CD4-positive, alpha-beta T cell treated with Interleukin-15 for 4 hours (primary cell): Measurements from ENCODE around the gene CRAT.

ENCODE experiments used
- DNase-seq: peaks from one replicate; pipeline ENCODE4 v3.0.0-alpha.2; 2020; ENCODE audit warnings: low spot score

CRAT gene

DNA sequence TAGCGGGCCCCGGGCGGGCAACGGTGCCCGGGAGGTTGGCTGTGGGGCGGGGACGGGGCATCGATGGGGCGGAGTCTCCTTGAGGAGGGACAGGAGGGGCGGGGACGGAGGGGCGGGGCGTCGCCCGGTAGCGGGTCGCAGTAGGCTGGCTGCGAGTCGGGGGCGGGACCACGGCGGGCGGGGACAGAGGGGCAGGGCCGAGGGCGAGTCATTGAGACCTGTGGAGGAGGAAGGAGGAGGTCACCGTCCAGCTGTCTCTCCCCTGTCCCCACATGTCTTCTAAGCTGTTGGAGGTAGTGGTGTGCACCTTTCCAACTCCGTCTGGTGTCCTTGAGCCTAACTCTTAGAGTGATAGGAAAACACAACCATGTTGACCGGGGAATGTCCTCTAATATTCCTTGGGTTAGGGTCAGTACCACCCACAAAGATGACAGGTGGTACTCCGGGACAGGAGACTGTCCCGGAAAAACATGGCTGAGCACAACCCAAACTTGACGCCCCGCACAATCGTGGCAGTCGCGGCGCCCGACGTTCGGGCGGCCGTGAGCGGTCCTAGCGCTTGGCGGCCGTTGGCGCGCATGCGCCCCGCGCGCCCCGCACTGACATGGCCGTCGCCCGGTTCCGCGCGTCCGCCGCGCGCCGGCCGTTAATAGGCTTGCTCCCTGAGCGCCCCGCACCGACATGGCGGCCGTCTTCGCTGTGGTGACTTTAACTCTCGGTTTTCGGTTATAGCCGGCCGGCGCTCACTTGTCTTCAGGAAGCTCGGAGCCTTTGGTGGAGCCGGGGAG, at the start of gene CRAT, which contains the start of gene PTPA:
Gene CRAT (minus strand): TSS at position 54 of the 788 bp plus-strand sequence. CDS start 284 bp downstream, outside the sequence.
Gene PTPA (plus strand): TSS at position 676 of the 788 bp plus-strand sequence. CDS start 186 bp downstream, outside the sequence.
- peak; percentile 94 for DNase-seq

DNA sequence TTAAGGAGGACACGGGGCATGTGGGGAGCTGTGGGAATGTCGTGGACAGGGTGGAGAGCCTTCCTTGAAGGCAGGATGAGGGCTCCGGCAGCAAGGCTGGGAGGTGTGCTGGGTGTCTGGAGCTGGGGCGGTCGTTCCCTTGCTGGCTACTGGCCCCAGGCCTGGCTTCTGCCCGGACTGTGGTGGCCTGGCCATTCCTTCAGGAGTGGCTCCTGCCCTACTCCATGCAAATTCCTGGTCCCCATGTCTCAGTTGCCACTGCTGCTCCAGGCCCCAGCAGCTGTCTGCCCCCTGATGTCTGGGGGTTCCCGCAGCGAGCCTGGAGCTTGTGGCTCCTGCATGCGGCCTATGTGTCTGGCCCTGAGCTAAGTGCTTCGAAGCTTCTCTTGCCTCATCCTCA, 45.6 kb upstream of the CRAT start:
- DNase-seq: no peak

DNA sequence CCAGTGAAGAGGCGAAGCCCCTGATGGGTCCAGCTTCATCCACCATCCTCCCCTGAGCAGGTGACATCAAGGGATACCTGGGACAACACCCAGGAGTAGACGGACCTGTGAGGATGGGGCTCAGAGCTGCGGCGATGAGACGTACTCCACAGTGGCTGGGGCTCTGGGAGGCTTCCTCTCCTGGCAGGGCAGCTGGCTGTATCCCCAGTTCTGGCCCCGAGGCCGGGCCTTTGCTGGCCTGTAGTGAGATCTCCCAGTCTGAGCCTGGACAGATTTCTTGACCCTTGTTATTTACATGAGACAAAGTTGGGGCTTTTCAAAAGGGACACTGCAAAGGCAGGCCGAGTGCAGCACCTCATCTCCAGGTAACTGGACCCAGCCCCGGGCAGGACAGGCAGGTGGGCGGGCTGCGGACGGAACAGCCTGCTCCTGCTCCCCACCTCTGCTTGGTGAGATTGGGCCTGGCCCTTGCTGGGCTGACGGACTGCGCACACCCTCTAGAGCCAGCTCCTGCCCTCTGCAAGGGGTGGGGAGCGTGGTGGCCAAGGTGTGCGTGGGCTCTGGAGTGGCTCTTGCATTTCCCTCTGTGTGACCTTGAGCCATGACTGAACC, 44.4 kb upstream of the CRAT start:
- DNase-seq: no peak

DNA sequence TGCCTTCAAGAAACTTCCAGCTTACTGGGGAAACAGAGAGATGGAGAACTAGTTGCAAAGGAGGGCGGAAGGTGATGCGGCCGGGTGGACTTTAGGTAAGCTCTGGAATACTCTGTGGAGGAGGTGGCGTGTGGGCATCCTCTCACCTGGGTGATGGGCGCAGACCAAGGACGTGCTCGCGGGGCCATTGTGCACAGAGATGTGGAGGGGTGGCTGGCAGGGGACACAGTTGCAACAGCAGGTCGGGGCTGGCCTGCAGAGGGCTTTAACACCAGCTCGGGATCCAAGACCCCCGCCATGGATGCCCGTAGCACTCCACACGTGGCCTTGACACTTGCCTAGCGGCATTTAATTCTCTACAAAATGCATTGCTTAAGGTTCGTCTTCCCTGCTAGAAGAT, 40.9 kb upstream of the CRAT start:
- no peak for DNase-seq

DNA sequence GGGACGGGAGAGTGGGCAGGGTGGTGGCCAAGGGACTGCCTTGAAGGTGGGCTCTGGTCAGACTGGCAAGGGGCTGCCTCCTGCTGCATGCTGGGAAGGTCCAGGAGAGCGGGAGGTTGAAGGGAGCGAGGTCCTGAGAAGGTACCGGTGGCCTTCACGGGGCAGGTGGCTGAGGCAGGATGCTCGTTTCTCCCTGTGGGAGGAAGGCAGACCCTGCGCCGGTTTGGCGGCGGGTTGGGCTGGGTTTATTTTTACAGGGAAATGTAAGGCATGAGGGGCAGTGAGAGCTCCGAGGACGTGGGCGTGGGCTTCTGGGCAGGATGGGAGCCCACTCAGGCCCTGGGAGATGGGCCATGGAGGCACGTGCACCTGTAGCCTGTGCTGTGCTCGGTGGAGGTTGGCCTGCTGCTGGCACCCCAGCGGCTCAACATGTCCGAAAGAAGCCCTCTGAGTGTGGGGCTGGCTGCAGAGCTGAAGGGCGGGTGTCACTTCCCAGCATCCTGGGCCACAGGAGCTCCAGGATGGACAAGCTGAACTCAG, 40.1 kb upstream of the CRAT start:
- no peak for DNase-seq

DNA sequence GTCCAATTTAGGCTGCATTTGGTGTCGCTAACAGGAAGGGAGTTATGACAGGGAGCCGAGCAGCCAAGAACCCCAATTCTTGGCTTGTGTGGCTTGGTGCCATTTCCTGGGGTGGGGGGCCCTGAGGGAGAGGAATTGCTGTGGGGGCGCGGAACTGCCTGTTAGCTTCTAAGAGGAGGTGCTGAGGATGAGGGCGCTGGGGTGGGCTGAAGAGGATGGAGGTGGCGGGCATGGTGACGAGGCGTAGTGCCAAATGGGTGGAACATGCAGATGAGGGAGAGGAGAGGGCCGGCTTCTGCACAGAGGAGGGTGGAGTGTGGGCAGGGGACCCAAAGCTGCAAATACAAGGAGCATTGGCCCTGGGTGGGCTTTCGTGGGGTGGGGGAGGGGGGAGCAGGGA, 39.5 kb upstream of the CRAT start:
- DNase-seq: no peak

DNA sequence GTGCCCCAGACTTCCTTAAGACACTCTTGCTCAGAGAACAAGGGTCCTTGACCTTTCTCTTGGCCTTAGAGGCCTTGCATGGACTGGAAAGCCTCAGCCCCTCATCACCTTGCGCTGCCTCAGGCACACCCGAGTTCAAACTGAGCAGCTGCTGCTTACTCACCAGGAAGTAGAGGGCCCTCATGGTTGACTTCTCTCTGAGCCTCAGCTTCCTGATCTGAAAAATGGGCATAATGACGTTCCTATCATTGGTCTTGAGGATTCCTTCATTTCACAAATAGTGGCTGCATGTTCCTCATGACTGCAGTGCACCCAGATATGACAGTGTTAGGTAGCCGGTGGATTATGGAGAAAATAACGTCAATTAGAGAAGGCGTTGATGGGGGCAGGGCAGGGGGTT, 38.8 kb upstream of the CRAT start:
- DNase-seq: no peak

DNA sequence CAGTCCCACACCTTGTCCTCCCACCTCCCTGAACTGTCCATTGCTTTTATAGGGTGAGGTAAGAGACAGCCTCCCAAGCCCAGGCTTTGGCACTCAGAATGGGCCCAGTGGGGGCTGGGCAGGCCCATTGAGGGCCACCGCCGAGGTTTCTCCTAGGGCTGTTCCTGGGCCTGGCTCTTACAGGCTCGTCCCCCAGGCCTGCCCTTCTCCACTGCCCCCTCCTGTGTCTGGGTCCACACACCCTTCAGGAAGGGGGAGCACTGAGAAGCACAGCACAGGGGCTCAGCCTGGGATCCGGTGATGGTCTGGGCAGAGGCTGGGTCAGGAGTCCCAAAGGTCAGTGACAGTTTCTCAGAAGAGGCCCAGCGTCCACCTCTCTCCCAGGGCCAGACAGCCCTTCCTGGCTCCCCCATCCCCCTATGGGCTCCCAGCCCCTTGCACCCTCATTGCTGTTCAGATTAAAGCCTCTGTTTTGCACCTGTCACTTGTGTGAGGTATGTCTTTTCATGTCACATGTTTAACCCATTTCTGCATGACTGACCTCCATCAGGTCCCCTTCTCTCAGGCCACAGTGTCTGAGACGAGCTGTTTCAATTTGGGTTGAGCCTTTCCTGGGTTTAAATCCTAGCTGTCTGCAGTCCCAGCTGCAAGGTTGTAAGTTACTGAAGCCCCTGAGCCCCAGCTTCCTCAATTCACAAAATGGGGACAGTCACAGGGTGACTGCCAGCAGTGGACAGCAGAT, 38.0 kb upstream of the CRAT start:
- no peak for DNase-seq

DNA sequence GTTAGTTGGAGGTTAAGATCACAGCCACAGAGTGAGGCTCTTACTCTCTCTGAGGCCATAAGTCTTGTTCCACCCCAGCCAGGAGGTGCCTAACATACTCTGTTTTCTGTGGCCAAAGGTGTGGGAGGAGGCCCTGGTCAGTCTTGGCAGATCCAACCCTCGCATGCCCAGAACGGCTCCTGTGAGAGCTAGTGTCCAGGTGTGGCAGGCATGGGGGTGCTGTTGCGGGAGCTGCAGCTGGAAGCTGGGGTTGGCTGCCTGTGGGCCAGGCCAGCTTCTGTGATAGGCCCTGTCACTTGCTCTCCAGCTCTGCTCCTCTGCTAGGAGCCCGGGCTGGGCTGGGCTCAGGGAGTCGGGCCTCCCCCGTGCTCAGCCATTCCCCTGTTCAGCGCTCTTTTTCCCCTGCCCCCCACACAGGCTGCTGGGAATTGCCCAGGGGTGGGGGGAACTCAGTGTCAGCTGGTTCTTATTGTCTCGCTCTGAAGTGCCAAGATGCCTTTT, 35.9 kb upstream of the CRAT start:
- no peak for DNase-seq

DNA sequence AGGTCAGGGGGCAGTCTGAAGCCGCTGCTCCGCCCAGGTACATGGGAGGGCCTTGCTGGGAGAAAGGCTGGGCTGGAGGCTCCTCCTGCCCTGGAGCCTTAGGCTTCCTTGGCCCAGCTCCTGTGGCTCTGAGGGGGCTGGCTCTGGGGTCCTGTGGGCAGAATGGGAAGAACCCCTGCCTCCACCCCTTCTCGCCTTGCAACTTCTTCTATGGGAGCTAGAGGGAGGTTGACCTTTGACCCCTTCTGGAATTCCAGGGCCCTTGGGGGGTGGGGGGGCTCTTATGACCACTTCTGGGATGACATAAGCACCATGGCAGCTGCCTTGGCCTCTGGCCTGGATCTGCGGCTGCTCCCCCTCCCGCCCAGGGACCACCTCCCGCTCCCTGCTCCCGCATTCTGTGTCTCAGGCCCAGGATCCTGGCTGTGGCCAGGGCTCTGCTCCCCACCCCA, 35.3 kb upstream of the CRAT start:
- no peak for DNase-seq

DNA sequence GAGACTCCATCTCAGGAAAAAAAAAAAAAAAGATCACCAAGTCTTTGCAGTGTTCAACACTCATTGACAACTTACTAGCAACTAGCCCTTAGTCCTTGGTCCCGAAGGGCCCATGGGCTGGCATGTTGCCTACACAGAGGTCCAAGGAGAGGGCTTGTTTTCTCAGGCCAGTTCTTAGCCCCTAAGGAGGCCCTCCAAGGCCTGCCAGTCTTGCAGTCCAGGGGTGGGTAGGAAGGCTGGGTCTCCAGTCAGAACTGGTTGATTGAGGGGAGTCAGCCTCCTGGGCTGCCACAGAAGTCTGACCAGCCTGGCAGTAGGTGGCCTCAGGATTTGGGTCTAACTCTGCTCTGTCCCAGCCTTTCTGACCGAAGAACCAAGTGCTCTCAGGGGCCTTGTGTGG, 34.7 kb upstream of the CRAT start:
- DNase-seq: no peak

DNA sequence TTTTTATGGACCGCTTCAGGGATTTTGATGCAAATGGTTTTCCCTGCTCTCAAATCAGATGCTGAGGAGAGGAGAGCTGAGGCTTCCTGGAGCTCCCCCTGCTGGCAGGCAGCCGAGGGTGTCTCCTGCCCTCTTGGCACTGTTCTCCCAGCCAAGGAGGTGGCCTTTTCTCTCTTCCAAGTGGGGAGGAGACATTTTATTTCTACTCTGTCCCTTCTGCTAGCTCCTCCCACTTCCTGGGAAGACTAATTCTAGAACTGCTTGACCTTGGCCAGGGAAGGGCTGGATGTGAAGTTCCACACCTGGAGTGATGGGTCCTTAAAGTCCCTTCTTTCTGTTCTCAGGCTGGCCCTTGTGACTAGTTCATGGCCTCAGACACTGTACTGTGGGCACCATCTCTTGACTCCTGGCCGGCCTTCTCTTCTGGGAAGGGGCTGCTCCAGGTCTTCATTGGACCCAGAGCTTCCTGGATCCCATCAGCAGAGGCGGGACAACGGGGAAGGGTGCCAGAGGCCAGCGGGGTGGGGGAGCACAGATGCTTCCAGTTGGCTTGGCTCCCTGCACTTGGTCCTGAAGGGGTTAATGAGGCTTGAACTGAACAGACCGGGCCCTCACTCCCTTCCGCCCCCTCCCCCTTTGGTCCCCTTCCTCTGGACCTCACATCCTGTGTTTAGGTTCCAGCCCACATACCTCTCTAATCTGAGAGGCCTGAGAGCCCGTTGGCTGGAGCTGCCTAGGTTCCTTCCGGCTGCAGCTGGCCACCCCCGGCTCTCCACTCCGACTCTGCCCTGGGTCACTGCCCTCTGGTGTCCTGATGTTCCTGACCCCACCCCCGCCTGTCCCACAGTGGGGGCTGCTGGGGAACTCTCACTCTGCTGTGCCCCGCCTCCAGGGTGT, 32.7 kb upstream of the CRAT start:
- DNase-seq: peak; percentile 76

DNA sequence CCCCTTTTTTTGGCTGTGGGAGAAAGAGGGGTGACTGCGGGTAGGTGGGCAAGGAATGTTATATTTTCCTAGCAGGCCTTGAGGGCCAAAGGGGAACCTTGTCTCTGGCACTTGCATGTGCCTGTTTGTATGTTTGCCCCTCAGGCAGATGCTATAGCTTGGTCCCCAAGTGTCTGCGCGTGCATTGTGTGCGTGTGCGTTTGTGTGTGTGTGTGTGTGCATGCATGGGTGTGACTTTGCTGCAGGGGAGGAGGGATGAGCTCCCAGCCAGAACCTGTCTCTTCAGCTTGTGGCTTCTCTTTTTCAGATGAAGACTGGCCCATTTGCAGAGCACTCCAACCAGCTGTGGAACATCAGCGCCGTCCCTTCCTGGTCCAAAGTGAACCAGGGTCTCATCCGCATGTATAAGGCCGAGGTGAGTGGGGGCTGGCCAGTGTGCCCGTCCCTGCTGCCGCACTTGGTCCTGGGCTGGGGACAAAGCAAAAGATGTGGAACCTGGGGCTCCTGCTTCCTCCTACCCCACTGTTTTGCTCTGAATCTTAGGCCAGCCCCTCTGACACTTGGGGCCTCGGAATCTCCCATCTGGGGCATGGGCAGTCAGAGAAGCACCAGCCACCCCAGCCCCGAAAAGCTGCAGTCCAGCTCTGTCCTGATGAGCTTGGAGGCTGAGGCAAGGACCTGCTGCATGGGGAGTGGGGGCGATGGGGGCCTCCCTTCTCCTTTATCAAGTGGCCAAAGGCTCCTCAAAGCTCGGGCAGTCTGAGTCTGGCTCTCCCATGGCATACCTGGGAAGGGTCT, 31.7 kb upstream of the CRAT start:
- no peak for DNase-seq

DNA sequence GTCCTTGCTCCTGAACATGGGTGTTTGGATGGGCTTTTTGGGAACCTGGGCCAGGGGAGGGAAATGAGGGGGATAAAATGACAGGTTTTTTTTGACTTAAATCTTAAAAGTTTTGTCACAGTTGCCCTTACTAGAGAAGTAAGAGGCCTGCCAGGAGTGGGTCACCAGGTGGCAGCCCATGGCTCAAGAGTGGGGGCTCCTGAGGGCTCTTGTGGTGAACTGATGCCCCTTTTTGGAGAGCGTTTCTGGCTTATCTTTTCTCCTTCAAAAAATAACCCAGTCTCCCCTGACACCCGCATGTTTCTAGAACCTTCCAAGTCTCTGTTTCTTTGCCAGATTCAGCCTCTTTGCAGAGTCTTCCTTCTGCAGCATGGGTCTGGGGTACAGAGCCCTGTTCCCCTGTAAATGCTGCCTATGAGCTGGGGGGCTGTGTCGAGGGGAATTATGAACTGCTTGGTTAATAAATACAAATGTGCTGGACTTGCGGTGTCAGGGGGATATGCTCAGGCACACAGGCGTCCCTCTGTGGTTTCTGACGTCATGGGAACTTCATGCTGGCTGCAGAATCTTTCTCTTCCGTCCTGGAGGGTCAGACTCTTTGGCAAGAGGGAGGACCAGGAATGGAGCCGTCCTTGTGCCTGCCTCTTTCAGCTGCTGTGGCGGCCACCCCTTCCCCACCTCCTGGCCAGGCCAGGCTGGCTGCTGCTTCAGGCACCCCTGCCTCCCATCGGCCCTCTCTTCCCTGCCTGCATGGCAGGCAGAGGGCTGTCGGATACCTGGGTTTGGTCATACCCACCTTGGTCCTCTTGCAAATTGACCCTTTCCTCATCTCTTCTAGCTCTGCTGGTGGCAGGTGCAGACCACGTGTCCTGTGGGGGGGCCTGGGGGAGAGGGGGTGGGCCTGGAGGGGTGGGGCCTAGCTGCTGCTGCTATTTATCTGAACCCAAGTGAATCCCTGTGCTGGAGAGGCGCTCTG, 30.8 kb upstream of the CRAT start:
- DNase-seq: peak; percentile 7

DNA sequence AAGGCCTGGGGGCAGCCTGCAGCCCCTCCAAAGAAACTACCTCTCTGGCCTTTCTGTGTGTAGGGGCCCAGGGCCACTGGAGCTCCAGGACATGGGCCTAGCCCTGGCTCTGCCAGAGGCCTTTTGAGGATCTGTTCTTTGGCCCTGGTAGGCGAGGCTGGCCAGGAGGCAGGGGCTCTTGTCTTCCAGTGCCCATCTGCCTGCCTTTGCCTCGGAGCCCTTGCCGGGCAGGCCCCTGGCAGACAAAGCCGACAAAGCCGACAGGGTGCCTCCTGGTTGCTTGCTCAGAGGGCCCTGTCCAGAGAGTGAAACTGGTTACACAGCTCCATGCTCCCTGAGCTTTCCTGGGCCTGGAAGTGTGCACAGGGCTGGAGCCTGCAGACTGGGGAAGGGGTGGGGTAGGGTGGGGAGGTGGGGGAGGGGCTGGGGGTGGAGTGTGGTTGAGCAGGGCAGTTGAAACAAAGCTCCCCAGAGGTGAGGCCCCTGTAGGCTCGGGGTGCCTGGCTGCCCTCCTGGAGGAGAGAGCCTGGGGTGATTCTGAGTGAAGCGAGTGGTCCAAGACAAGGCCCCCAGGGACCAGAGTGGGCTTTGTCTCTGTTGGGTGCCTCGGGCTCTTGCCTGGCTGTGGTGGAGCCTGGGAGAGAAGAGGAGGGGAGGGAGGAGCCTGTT, 29.9 kb upstream of the CRAT start:
- peak; percentile 13 for DNase-seq

DNA sequence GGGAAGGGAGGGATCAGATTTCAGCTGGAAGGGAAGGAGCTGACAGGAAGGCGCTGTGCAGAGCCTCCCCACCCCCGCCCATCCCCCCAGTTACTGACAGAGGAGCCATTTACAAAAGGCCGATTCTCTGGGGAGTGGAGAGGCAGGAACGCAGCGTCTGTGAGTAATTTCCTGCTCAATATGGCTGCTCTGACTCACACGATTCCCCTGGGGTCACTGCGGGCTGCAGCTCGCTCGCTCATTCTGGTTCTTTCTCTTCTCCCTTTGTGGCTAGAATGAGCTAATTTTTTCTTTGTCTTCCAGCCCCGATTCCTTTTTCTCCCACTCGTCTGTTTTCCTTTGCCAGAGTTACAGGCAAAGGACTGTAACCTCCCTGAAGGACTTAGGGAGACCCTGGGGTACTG, 29.4 kb upstream of the CRAT start:
- peak; percentile 89 for DNase-seq

DNA sequence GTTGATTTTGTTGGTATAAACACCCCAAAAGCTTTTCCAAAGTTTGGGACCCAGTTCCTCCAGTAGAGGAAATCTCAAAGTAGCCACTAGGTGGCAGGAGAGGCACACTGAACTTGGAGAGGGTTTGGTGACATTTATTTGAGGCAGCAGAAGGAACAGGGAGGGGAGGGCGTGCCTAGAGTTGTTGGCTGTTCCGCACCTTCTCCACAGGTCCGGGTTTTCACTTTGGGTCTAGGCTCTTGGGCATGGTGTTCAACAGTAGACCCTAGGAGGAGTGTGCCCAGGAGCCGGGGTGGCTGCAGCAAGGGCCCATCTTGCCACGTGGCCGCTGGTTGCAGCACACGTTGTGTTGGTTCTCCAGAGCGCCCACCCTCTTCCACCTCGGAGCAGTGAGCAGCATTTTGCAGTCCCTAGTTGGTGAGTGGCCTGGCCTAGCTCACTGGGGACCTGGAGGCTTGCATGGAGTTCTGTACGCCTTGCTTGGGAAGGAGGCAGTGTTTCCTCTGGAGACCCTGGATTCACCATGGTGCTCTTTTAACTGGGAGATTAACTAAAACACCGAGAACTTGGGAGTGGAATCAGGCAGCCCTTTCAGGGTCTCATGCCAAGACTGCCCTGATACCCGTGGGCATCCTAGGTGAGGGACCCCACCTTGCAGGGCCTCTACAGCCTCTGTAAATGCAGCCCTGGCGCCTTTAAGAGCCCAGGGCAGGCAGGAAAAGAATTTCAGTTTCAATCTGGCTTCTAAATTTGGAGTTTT, 28.8 kb upstream of the CRAT start:
- DNase-seq: peak; percentile 85
